Neural progenitor cell (in vitro differentiated cells): Measurements from ENCODE around the gene CELF4.

ENCODE experiments used
- CTCF ChIP-seq: fragments of 200-600 bp; sonication (generic); IDR thresholded peaks from 2 replicates; pipeline ENCODE4 v1.5.1; 2017; ENCODE audit warnings: antibody characterized with exemption, mild to moderate bottlenecking
- EZH2 ChIP-seq: fragments of 200-600 bp; sonication (generic); IDR thresholded peaks from 2 replicates; pipeline ENCODE4 v1.6.1; 2017; ENCODE audit warnings: antibody characterized with exemption, mild to moderate bottlenecking, moderate library complexity
- EZH2phosphoT487 ChIP-seq: fragments of 200-600 bp; sonication (generic); IDR thresholded peaks from 2 replicates; pipeline ENCODE4 v1.6.1; 2017; ENCODE audit warnings: antibody characterized with exemption

GRCh38 chr18:37501136-37501535 is 64.5 kb downstream of the CELF4 start:
- TF ChIP-seq CTCF (no peak), EZH2 (no peak), EZH2phosphoT487 (no peak)
